Mesenchymal stem cell (in vitro differentiated cells and primary cell): ENCODE results near the gene HLA-F.

Experiments
- DNase-seq: peaks from one replicate; pipeline ENCODE4 v3.0.0-alpha.2; 2013
- H2AFZ ChIP-seq: one replicate; pipeline ENCODE4 v1.6.1; 2013; ENCODE audit warnings: low read depth, mild to moderate bottlenecking, control low read depth, inconsistent platforms, low read length, moderate library complexity
- H2AK5ac ChIP-seq: 2 replicates; pipeline ENCODE4 v1.6.1; 2013; ENCODE audit warnings: low read length, moderate library complexity, mild to moderate bottlenecking, inconsistent platforms; ENCODE audit not compliant: severe bottlenecking
- H2BK120ac ChIP-seq: one replicate; pipeline ENCODE4 v1.6.1; 2013; ENCODE audit warnings: low read depth, mild to moderate bottlenecking, inconsistent platforms, low read length, moderate library complexity
- H2BK12ac ChIP-seq, 2 experiments: one replicate each; pipeline ENCODE4 v1.6.1; 2013; ENCODE audit warnings: inconsistent platforms in 2 of 2, low read length in 2 of 2, mild to moderate bottlenecking in 2 of 2, moderate library complexity in 2 of 2, control low read depth in 1 of 2
- H2BK15ac ChIP-seq: one replicate; pipeline ENCODE4 v1.6.1; 2013; ENCODE audit warnings: mild to moderate bottlenecking, low read depth, inconsistent platforms; ENCODE audit not compliant: poor library complexity, severe bottlenecking
- H2BK5ac ChIP-seq: 2 replicates; pipeline ENCODE4 v1.6.1; 2013; ENCODE audit warnings: low read depth, mild to moderate bottlenecking, low read length, control low read depth, inconsistent platforms; ENCODE audit not compliant: poor library complexity, severe bottlenecking
- H3K14ac ChIP-seq, 2 experiments: one replicate each; pipeline ENCODE4 v1.6.1; 2013; ENCODE audit warnings: inconsistent platforms in 2 of 2, low read length in 2 of 2, control low read depth in 1 of 2, mild to moderate bottlenecking in 1 of 2, moderate library complexity in 1 of 2
- H3K18ac ChIP-seq, 2 experiments: one replicate each; pipeline ENCODE4 v1.6.1; 2013; ENCODE audit warnings: inconsistent platforms in 2 of 2, low read length in 2 of 2, control low read depth in 1 of 2, low read depth in 1 of 2, mild to moderate bottlenecking in 1 of 2
- H3K23ac ChIP-seq, 2 experiments: one replicate each; pipeline ENCODE4 v1.6.1; 2013; ENCODE audit warnings: inconsistent platforms in 2 of 2, low read length in 2 of 2, mild to moderate bottlenecking in 2 of 2, moderate library complexity in 2 of 2, control low read depth in 1 of 2
- H3K27ac ChIP-seq: 2 replicates; pipeline ENCODE4 v1.5.1; 2013; ENCODE audit warnings: mild to moderate bottlenecking, moderate library complexity, low read length, control low read depth, inconsistent platforms; ENCODE audit not compliant: poor library complexity, severe bottlenecking
- H3K27me3 ChIP-seq, 2 experiments: 2 replicates each; pipeline versions ENCODE4 v1.6.1 to v1.7.0; 2013; ENCODE audit warnings: low read length in 2 of 2, mild to moderate bottlenecking in 2 of 2, moderate library complexity in 2 of 2, control low read depth in 1 of 2, inconsistent platforms in 1 of 2; ENCODE audit not compliant: control insufficient read depth in 1 of 2, insufficient read depth in 1 of 2
- H3K36me3 ChIP-seq, 2 experiments: 2 replicates each; pipeline versions ENCODE4 v1.6.1 to v1.7.0; 2013; ENCODE audit warnings: low read length in 2 of 2, control low read depth in 1 of 2, inconsistent platforms in 1 of 2, low read depth in 1 of 2, mild to moderate bottlenecking in 1 of 2; ENCODE audit not compliant: insufficient read depth in 2 of 2, control insufficient read depth in 1 of 2
- H3K4ac ChIP-seq, 2 experiments: one replicate each; pipeline ENCODE4 v1.6.1; 2013; ENCODE audit warnings: inconsistent platforms in 2 of 2, low read length in 2 of 2, mild to moderate bottlenecking in 2 of 2, moderate library complexity in 2 of 2, control low read depth in 1 of 2, low read depth in 1 of 2
- H3K4me1 ChIP-seq: 2 replicates; pipeline ENCODE4 v1.6.1; 2013; ENCODE audit warnings: low read depth, low read length, control low read depth; ENCODE audit not compliant: control insufficient read depth, insufficient read depth
- H3K4me2 ChIP-seq: 2 replicates; pipeline ENCODE4 v1.6.1; 2013; ENCODE audit warnings: low read length, mild to moderate bottlenecking, inconsistent platforms; ENCODE audit not compliant: poor library complexity, severe bottlenecking
- H3K4me3 ChIP-seq, 2 experiments: 2 replicates each; pipeline versions ENCODE4 v1.5.1 to v1.7.0; 2013; ENCODE audit warnings: low read length in 2 of 2, mild to moderate bottlenecking in 2 of 2, control low read depth in 1 of 2, low read depth in 1 of 2; ENCODE audit not compliant: insufficient read depth in 1 of 2
- H3K79me1 ChIP-seq: replicated peaks from 2 replicates; pipeline ENCODE4 v1.6.1; 2013; ENCODE audit warnings: mild to moderate bottlenecking, control low read depth, low read length, inconsistent platforms; ENCODE audit not compliant: poor library complexity, severe bottlenecking
- H3K9ac ChIP-seq: 2 replicates; pipeline ENCODE4 v1.7.0; 2013; ENCODE audit warnings: mild to moderate bottlenecking, low read length, moderate library complexity
- H3K9me3 ChIP-seq: 2 replicates; pipeline ENCODE4 v1.7.0; 2013; ENCODE audit warnings: mild to moderate bottlenecking, low read length; ENCODE audit not compliant: control insufficient read depth
- H4K8ac ChIP-seq: one replicate; pipeline ENCODE4 v1.6.1; 2013; ENCODE audit warnings: inconsistent platforms, mild to moderate bottlenecking, low read length, moderate library complexity
- H4K91ac ChIP-seq: one replicate; pipeline ENCODE4 v1.6.1; 2013; ENCODE audit warnings: mild to moderate bottlenecking, low read length, inconsistent platforms
- WGBS: methylation state at CpG from one replicate; pipeline ENCODE4 v1.1.7; 2013; ENCODE audit warnings: mixed read lengths; 5-methylcytosine and 5-hydroxymethylcytosine counted together

The HLA-F gene

GRCh38 chr6:29678114-29678513 is 45.1 kb upstream of the HLA-F start:
- Histone ChIP-seq H2AFZ (no peak overlapping the region), H3K18ac (no peak overlapping the region), H2BK5ac (no peak overlapping the region), H3K4me2 (no peak overlapping the region), H2BK12ac (no peak overlapping the region), H3K4me3 (no peak overlapping the region), H3K27me3 (peaks cover 0 to 31% of the 10 kb centered on the region in 2 experiments), H3K4ac (no peak overlapping the region), H4K91ac (no peak overlapping the region), H3K14ac (no peak overlapping the region), H3K36me3 (no peaks in the 10 kb centered on the region), H2AK5ac (no peak overlapping the region), H3K4me1 (peaks cover 2% of the 10 kb centered on the region), H3K9ac (no peak overlapping the region), H3K79me1 (no peaks in the 10 kb centered on the region), H2BK120ac (no peak overlapping the region), H2BK15ac (no peak overlapping the region), H3K27ac (peak overlapping the region; percentile 12), H4K8ac (no peak overlapping the region), H3K23ac (no peak overlapping the region), H3K9me3 (no peaks in the 10 kb centered on the region)
- 86% methylated on average over 2 of the region's 5 CpGs for WGBS
- DNase-seq: no peak

- WGBS: 93% methylated on average over 13 of the region's 13 CpGs
- H3K36me3 ChIP-seq: no peaks in the 10 kb centered on the region
- DNase-seq: no peak
- H3K4me3 ChIP-seq: no peak overlapping the region
- no peak overlapping the region for H3K27ac ChIP-seq
- H3K18ac ChIP-seq: no peak overlapping the region
- H2BK120ac ChIP-seq: no peak overlapping the region
- H3K4me2 ChIP-seq: no peak overlapping the region
- peaks cover 1% of the 10 kb centered on the region for H3K9me3 ChIP-seq
- no peak overlapping the region for H2AK5ac ChIP-seq
- H2BK15ac ChIP-seq: no peak overlapping the region
- no peak overlapping the region for H3K9ac ChIP-seq
- H3K27me3 ChIP-seq: peaks cover 0 to 28% of the 10 kb centered on the region in 2 experiments
- no peak overlapping the region for H3K4ac ChIP-seq
- H2BK5ac ChIP-seq: no peak overlapping the region
- no peak overlapping the region for H2BK12ac ChIP-seq
- no peak overlapping the region for H3K14ac ChIP-seq
- H3K23ac ChIP-seq: no peak overlapping the region
- H2AFZ ChIP-seq: no peak overlapping the region
- H4K91ac ChIP-seq: no peak overlapping the region
- no peaks in the 10 kb centered on the region for H3K79me1 ChIP-seq
- no peak overlapping the region for H4K8ac ChIP-seq
- H3K4me1 ChIP-seq: peaks cover 2% of the 10 kb centered on the region
Measured at GRCh38 chr6:29679962-29680361, 43.3 kb upstream of the HLA-F start.

- no peak overlapping the region for H2BK15ac ChIP-seq
Measured at GRCh38 chr6:29680416-29680815, 42.8 kb upstream of the HLA-F start.

GRCh38 chr6:29680904-29681303 is 42.3 kb upstream of the HLA-F start, which contains the start of gene ZFP57:
Gene ZFP57 (minus strand): TSS chr6:29681152. CDS start chr6:29677003, 4,149 bp downstream.
- Histone ChIP-seq H3K27ac (no peak within 1 kb of the TSS), H3K4me2 (no peak within 1 kb of the TSS), H3K4ac (no peak within 1 kb of the TSS), H3K4me1 (peaks cover 2% of the 10 kb centered on the region), H3K36me3 (no peaks in the 10 kb centered on the region), H3K9me3 (peaks cover 7% of the 10 kb centered on the region), H4K91ac (no peak within 1 kb of the TSS), H2BK12ac (no peak within 1 kb of the TSS), H3K18ac (no peak within 1 kb of the TSS), H3K4me3 (no peak within 1 kb of the TSS), H2BK120ac (no peak within 1 kb of the TSS), H3K9ac (no peak within 1 kb of the TSS), H3K27me3 (peaks cover 4 to 30% of the 10 kb centered on the region in 2 experiments), H2BK5ac (no peak within 1 kb of the TSS), H3K79me1 (no peaks in the 10 kb centered on the region), H2AFZ (no peak within 1 kb of the TSS), H2AK5ac (no peak within 1 kb of the TSS), H3K23ac (no peak within 1 kb of the TSS), H4K8ac (no peak within 1 kb of the TSS), H2BK15ac (no peak within 1 kb of the TSS), H3K14ac (no peak within 1 kb of the TSS)
- no peak for DNase-seq
- whole genome bisulfite sequencing: 97% methylated on average over 31 of the region's 31 CpGs

More at GRCh38 chr6:29680416-29680815, 42.8 kb upstream of the HLA-F start:
- Histone ChIP-seq H3K14ac (no peak overlapping the region), H3K18ac (no peak overlapping the region), H3K4me3 (no peak overlapping the region), H3K9me3 (peaks cover 6% of the 10 kb centered on the region), H3K79me1 (no peaks in the 10 kb centered on the region), H3K9ac (no peak overlapping the region), H2AK5ac (no peak overlapping the region), H3K36me3 (no peaks in the 10 kb centered on the region), H3K4me1 (peaks cover 2% of the 10 kb centered on the region), H2BK5ac (no peak overlapping the region), H4K8ac (no peak overlapping the region), H3K4me2 (no peak overlapping the region), H2BK12ac (no peak overlapping the region), H4K91ac (no peak overlapping the region), H3K27ac (no peak overlapping the region), H2AFZ (no peak overlapping the region), H3K4ac (no peak overlapping the region), H2BK120ac (no peak overlapping the region), H3K27me3 (peaks cover under 1 to 30% of the 10 kb centered on the region in 2 experiments), H3K23ac (no peak overlapping the region)
- 88% methylated on average over 24 of the region's 24 CpGs for WGBS
- no peak for DNase-seq
